ENCODE results near the gene LRRC4.

LRRC4 gene

GRCh38 chr7:128042012-128042411, 10.8 kb upstream of the LRRC4 start:
- no peak overlapping the region for H3K4me3 Mint-ChIP-seq
- no peaks in the 10 kb centered on the region for H3K27me3 Mint-ChIP-seq
- no peak overlapping the region for H3K27ac Mint-ChIP-seq
- ATAC-seq (no peak), DNase-seq (no peak)
- H3K4me1 Mint-ChIP-seq = peaks cover 25% of the 10 kb centered on the region
- H3K9me3 Mint-ChIP-seq = no peaks in the 10 kb centered on the region

DNA sequence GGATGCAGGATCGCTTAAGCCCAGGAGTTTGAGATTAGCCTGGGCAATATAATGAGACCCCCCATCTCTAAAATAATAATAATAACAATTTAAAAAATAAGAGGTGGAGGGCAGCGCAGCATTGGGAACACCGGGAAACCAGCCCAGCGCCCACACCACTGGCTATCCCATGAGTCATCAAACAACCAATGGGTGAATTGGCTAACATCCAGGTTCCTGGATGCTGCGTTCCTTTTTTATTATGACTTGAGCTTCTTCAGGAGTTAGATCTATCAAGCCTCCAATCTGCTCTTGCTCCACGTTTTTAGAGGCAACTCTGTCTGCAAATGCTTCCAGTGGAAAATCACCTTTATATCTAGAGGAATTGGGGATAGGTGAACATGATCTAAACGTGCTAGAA, 10.0 kb upstream of the LRRC4 start:
- no peak for ATAC-seq

GRCh38 chr7:128040205-128040604, 9.0 kb upstream of the LRRC4 start:
- ATAC-seq = no peak
- Mint-ChIP-seq H3K27me3 (no peaks in the 10 kb centered on the region), H3K4me1 (peaks cover 21% of the 10 kb centered on the region), H3K27ac (no peak overlapping the region), H3K9me3 (no peaks in the 10 kb centered on the region), H3K4me3 (no peak overlapping the region)
- DNase-seq = no peak

More for the DNA sequence above, 10.0 kb upstream of the LRRC4 start:
- Mint-ChIP-seq H3K4me1 (peaks cover 25% of the 10 kb centered on the region), H3K27ac (no peak overlapping the region), H3K27me3 (no peaks in the 10 kb centered on the region), H3K9me3 (no peaks in the 10 kb centered on the region), H3K4me3 (no peak overlapping the region)
- DNase-seq = no peak

DNA sequence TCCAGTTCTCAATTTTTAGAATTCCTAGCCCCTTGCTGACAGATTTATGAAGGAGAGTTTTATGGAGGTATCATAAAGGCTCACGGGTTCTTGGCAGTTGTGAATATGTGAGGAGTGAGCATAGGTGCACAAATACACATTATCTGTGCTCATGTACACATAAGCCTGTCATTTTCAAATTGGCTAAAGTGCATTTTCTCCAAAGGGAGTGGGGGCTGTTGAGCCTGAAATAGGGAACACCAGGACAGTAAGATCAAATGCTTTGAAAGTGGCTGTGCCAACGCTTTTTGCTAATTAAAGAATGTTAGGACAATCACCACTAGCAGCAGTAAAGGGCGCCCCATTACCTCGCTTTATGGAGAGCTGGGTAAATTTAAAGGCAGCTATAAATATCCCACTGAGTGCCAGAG, 8.3 kb upstream of the LRRC4 start:
- Mint-ChIP-seq H3K4me1 (peaks cover 17% of the 10 kb centered on the region), H3K4me3 (no peak overlapping the region), H3K9me3 (no peaks in the 10 kb centered on the region), H3K27me3 (no peaks in the 10 kb centered on the region), H3K27ac (no peak overlapping the region)
- ATAC-seq (no peak), DNase-seq (no peak)

GRCh38 chr7:128037880-128038619, 6.8 kb upstream of the LRRC4 start:
- ATAC-seq (no peak), DNase-seq (no peak)
- H3K4me3 Mint-ChIP-seq = no peak overlapping the region
- H3K4me1 Mint-ChIP-seq = peaks cover 6% of the 10 kb centered on the region
- no peak overlapping the region for H3K27ac Mint-ChIP-seq
- H3K27me3 Mint-ChIP-seq = no peaks in the 10 kb centered on the region
- H3K9me3 Mint-ChIP-seq = no peaks in the 10 kb centered on the region

GRCh38 chr7:128037081-128037480, 5.8 kb upstream of the LRRC4 start:
- no peak overlapping the region for H3K4me3 Mint-ChIP-seq
- no peaks in the 10 kb centered on the region for H3K27me3 Mint-ChIP-seq
- H3K27ac Mint-ChIP-seq = no peak overlapping the region
- peaks cover 8% of the 10 kb centered on the region for H3K4me1 Mint-ChIP-seq
- DNase-seq = no peak
- no peak for ATAC-seq
- H3K9me3 Mint-ChIP-seq = no peaks in the 10 kb centered on the region

DNA sequence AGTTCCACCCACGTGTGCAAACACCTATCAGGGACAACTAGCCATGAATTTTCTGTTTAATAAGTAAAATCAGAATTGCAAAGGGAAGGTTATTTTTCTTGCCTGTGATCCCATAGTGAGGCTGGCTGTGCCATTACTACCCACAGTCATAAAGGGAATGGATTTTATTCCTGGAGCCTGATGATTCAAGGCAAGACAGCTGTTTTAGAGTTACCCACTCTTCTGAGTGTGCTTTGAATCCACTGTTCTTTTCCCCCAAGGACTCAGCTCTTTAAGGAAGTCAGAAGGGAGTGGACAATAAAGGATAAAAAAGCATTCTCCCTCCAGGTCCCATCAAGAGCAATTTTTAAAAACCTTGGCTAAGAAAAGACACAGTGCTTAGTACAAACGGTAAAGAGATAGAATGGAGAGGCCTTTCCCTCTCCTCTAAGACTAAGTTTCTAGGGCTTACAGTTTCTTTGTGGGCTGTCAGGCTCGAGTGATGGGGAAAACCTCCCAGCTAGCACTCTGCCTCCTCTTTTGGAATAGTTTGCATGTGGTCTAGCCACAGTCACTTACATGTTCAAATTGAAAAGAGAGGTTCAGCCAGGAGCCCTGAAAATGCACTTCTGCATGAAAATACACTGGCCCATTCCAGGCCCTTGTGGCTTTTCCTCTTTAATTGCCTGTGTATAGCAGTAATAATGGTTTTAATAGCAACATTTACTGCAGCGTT, 5.1 kb upstream of the LRRC4 start:
- Mint-ChIP-seq H3K27ac (no peak overlapping the region), H3K4me3 (no peak overlapping the region), H3K9me3 (no peaks in the 10 kb centered on the region), H3K4me1 (peaks cover 12% of the 10 kb centered on the region), H3K27me3 (no peaks in the 10 kb centered on the region)
- DNase-seq (no peak), ATAC-seq (no peak)

- Mint-ChIP-seq H3K4me1 (peaks cover 12% of the 10 kb centered on the region), H3K4me3 (no peak overlapping the region), H3K9me3 (no peaks in the 10 kb centered on the region), H3K27ac (no peak overlapping the region), H3K27me3 (no peaks in the 10 kb centered on the region)
- no peak for ATAC-seq
- no peak for DNase-seq
These were observed 4.5 kb upstream of the LRRC4 start for GRCh38 chr7:128035712-128036111.

DNA sequence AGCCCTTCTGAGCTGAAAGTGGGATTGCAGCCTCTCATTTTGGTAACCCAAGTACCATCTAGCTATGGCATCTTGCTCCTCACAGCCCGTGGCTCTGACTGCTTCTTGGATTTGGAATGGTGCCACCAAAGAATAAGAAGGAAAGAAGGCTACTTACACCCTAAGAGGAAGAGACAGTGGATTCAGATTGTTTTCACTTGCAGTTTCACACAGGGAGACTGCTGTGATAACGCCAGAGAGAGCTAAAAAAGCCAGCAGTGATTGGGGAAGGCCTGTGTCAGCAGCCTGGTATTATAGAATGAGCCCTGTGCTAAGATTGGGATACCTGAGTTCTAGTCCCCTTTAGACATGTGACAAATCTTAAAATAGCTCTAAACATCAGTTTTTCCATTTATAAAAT, 3.6 kb upstream of the LRRC4 start:
- ATAC-seq (no peak), DNase-seq (no peak)
- Mint-ChIP-seq H3K9me3 (no peaks in the 10 kb centered on the region), H3K4me3 (no peak overlapping the region), H3K4me1 (peaks cover 20% of the 10 kb centered on the region), H3K27me3 (peaks cover 7% of the 10 kb centered on the region), H3K27ac (no peak overlapping the region)

- Mint-ChIP-seq H3K27me3 (peaks cover 7% of the 10 kb centered on the region), H3K9me3 (no peaks in the 10 kb centered on the region), H3K4me3 (peak overlapping the region; percentile 19 to 39), H3K4me1 (peaks cover 20% of the 10 kb centered on the region), H3K27ac (no peak overlapping the region)
- DNase-seq (no peak), ATAC-seq (no peak)
These were observed 2.0 kb upstream of the LRRC4 start for GRCh38 chr7:128033246-128033645.

- peak; percentile 25 for ATAC-seq
- DNase-seq = no peak
- Mint-ChIP-seq H3K27me3 (peaks cover 7% of the 10 kb centered on the region), H3K4me3 (peak overlapping the region in 1 of 2 donors; percentile 39), H3K4me1 (peaks cover 20% of the 10 kb centered on the region), H3K27ac (no peak overlapping the region), H3K9me3 (no peaks in the 10 kb centered on the region)
These were observed 1.5 kb upstream of the LRRC4 start for GRCh38 chr7:128032605-128033235.

- Mint-ChIP-seq H3K27ac (no peak overlapping the region), H3K4me3 (peak overlapping the region; percentile 84 to 87), H3K4me1 (peaks cover 21% of the 10 kb centered on the region), H3K9me3 (no peaks in the 10 kb centered on the region), H3K27me3 (peaks cover 7% of the 10 kb centered on the region)
- ATAC-seq (peak; percentile 96), DNase-seq (peak; percentile 63 to 72)
These were observed 816 bp upstream of the LRRC4 start for GRCh38 chr7:128031901-128032604.

- Mint-ChIP-seq H3K27ac (no peak overlapping the region), H3K9me3 (no peaks in the 10 kb centered on the region), H3K4me1 (peaks cover 28% of the 10 kb centered on the region), H3K27me3 (peaks cover 7% of the 10 kb centered on the region), H3K4me3 (peak overlapping the region; percentile 61 to 66)
- DNase-seq = no peak
- ATAC-seq = no peak
These were observed 979 bp downstream of the LRRC4 start for GRCh38 chr7:128030263-128030653.

GRCh38 chr7:128029405-128029995, 1.7 kb downstream of the LRRC4 start:
- Mint-ChIP-seq H3K4me3 (peak overlapping the region in 1 of 2 donors; percentile 66), H3K4me1 (peaks cover 28% of the 10 kb centered on the region), H3K9me3 (no peaks in the 10 kb centered on the region), H3K27ac (no peak overlapping the region), H3K27me3 (peaks cover 7% of the 10 kb centered on the region)
- DNase-seq (no peak), ATAC-seq (no peak)

DNA sequence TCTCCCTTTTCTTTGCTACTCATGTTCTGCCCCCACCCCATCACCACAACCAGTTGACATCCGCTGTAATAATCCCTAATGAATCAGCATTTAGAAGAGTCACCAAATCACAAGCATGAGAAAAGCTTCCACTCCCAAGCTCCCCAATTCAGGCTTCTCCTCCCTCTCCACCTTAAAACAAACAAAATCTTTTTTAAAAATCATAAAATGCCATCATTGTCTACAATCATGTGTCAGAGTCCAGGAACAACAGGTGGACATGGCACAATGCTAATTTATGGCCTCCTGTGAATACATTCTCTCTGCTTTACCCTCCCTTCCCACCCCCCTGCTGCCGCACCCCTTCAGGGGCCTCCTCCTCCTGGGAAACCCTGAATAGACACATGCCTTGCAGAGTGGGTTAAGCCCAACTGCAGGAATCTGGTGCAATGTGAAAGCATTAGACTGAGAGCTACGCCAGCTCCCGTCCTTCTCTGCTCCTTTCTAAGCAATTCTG, 3.7 kb downstream of the LRRC4 start:
- Mint-ChIP-seq H3K4me3 (no peak overlapping the region), H3K9me3 (no peaks in the 10 kb centered on the region), H3K27ac (no peak overlapping the region), H3K4me1 (peaks cover 28% of the 10 kb centered on the region), H3K27me3 (peaks cover 7% of the 10 kb centered on the region)
- DNase-seq (no peak), ATAC-seq (no peak)
